Sigmoid colon (tissue), 3 donors: ENCODE data around the gene NBAS.

ENCODE experiments used
- CTCF ChIP-seq, 4 experiments: fragments of 450-650 bp in 3 of 4; fragments of 200-600 bp in 1 of 4; IDR thresholded peaks; one replicate each; pipeline ENCODE4 v1.5.1; 2016 to 2019; ENCODE audit warnings: antibody characterized with exemption in 4 of 4, mild to moderate bottlenecking in 3 of 4, moderate library complexity in 2 of 4
- POLR2A ChIP-seq, 2 donors: fragments of 450-650 bp; IDR thresholded peaks; one replicate each; pipeline ENCODE4 v1.6.1; 2016; ENCODE audit warnings: antibody characterized with exemption in 2 of 2, mild to moderate bottlenecking in 2 of 2, moderate library complexity in 2 of 2

- no peak for TF ChIP-seq CTCF (IDR thresholded peaks at IDR 0.05)
- no peak for TF ChIP-seq POLR2A (IDR thresholded peaks at IDR 0.05)
Measured at GRCh38 chr2:15596968-15597367, 35.8 kb upstream of the NBAS start.
